ENCODE data around the gene COPA. TPM values are rescaled to one million over a fixed set of nuclear protein-coding genes. Genes with fewer than 3 reads are reported as not detected.

Gene COPA
- total RNA-seq, 4 donors from 2014 or later: 172 to 334 (median 182) TPM

DNA sequence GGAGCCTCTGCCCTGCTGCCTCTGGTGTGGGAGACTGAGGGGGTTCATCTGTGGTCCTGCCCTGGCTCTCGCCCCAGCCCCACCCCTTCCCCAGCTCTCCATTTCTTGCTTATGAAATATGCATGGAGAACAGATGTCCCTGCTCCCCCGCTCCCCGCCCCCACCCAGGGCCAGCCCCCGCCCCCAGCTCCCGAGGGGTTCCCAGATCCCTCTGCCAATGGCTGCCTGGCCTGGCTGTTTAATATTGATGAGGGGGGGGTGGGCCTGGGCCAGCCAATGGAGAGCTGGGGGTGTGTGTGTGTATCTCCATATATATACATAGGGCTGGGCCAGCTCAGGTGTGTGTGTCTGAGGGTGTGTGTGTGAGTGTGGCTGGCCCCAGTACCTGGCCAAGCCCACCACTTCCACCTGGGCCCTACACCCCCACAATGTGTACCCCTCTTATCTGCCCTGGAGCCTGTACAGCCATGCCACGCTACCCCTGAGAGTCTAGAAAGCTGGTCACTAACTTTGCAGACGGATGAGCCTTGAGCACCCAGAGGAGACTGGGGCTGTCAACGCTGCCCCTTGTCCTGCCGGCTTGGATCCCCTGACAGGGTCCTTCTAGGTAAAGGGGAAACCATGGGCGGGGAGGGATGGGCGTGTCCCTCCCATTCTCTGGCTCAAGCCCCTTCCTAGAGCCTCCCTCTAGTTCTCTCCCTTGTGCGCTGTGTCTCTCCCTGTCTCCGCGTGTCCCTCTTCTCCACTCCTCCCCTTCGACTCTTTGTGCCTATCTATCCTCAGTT, 23.9 kb upstream of the COPA start, which contains the start of gene NHLH1:
Gene NHLH1, plus strand, starts transcription at position 341 of the 785 bp plus-strand sequence. CDS start 3,661 bp downstream, outside the sequence.
- intact Hi-C loops (cut with DNase I): no loop called here
- TF ChIP-seq POLR2A (IDR thresholded peaks at IDR 0.05): no peak
- no peak for TF ChIP-seq CTCF (IDR thresholded peaks at IDR 0.05)
- Histone ChIP-seq H3K27ac (no peak within 1 kb of the TSS), H3K9me3 (no peaks in the 10 kb centered on the region), H3K27me3 (peaks cover 4% of the 10 kb centered on the region), H3K4me3 (replicated peaks in 1 of 3) (no peak within 1 kb of the TSS), H3K4me1 (no peaks in the 10 kb centered on the region), H3K36me3 (no peaks in the 10 kb centered on the region)
- no peak for DNase-seq
- WGBS, 2 donors: 64 to 69% methylated on average over 11 to 15 of the region's 15 CpGs

- Histone ChIP-seq H3K4me3 (replicated peaks in 1 of 3) (no peak overlapping the region), H3K27me3 (no peaks in the 10 kb centered on the region), H3K36me3 (no peaks in the 10 kb centered on the region), H3K9me3 (no peaks in the 10 kb centered on the region), H3K27ac (no peak overlapping the region), H3K4me1 (no peaks in the 10 kb centered on the region)
- WGBS, 2 donors: 100% methylated on average over 1 of the region's 1 CpG
- intact Hi-C loops (cut with DNase I): no loop called here
- TF ChIP-seq CTCF (IDR thresholded peaks at IDR 0.05) (no peak), POLR2A (IDR thresholded peaks at IDR 0.05) (no peak)
- DNase-seq: no peak
Observed at GRCh38 chr1:160365325-160365724, 22.3 kb upstream of the COPA start.

GRCh38 chr1:160363951-160364735, 21.1 kb upstream of the COPA start:
- no peaks in the 10 kb centered on the region for H3K36me3 ChIP-seq
- WGBS, 2 donors: 69 to 76% methylated on average over 12 of the region's 12 CpGs
- no peak for DNase-seq
- no peaks in the 10 kb centered on the region for H3K9me3 ChIP-seq
- H3K4me1 ChIP-seq: no peaks in the 10 kb centered on the region
- H3K27me3 ChIP-seq: no peaks in the 10 kb centered on the region
- no peak overlapping the region for H3K27ac ChIP-seq
- TF ChIP-seq POLR2A (IDR thresholded peaks at IDR 0.05) (no peak), CTCF (IDR thresholded peaks at IDR 0.05) (no peak)
- intact Hi-C loops (cut with DNase I): no loop called here
- no peak overlapping the region for H3K4me3 ChIP-seq (replicated peaks in 1 of 3)

DNA sequence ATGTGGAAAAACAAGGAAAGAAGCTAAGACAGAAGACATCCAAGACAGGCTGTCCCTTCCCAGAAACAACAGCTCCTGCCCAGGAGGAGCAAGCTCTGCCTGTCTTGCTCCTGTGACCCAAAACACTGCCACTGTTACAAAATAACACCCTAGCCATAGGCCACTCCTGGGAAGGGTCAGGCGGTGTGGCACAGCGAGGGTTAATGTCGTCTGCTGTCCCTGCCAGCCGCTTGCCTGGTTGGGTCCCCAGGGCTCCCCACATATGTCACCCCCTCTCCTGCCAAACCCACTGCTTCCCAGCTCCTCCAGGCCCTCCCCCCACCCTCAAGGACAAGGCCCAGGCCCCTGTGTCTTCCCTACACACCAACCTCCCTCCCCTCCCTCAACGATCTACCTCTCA, 20.0 kb upstream of the COPA start:
- no peak for DNase-seq
- peaks cover 6% of the 10 kb centered on the region in 2 donors for H3K36me3 ChIP-seq
- intact Hi-C loops (cut with DNase I): no loop called here
- TF ChIP-seq CTCF (IDR thresholded peaks at IDR 0.05) (no peak), POLR2A (IDR thresholded peaks at IDR 0.05) (no peak)
- no peaks in the 10 kb centered on the region for H3K27me3 ChIP-seq
- WGBS, 2 donors: 41 to 43% methylated on average over 5 of the region's 5 CpGs
- H3K4me1 ChIP-seq: no peaks in the 10 kb centered on the region
- H3K9me3 ChIP-seq: no peaks in the 10 kb centered on the region
- H3K4me3 ChIP-seq (replicated peaks in 1 of 3): no peak overlapping the region
- no peak overlapping the region for H3K27ac ChIP-seq
